Kidney epithelial cell (primary cell): ENCODE data around the gene UPF3A. TPM values are rescaled to one million over a fixed set of nuclear protein-coding genes. Genes with fewer than 3 reads are reported as not detected.

Experiments used
- DNase-seq: peaks from one replicate; pipeline ENCODE4 v3.0.0-alpha.2; 2010; ENCODE audit warnings: low read depth
- H3K27me3 ChIP-seq: 2 replicates; pipeline ENCODE4 v1.6.0; 2011; ENCODE audit warnings: low read length; ENCODE audit not compliant: control insufficient read depth, insufficient read depth
- H3K36me3 ChIP-seq: 2 replicates; pipeline ENCODE4 v1.5.1; 2011; ENCODE audit warnings: low read length; ENCODE audit not compliant: control insufficient read depth, insufficient read depth
- H3K4me3 ChIP-seq: 2 replicates; pipeline ENCODE4 v1.5.1; 2011; ENCODE audit warnings: low read depth, mild to moderate bottlenecking, control low read depth, low read length
- CTCF ChIP-seq: IDR thresholded peaks from 2 replicates; pipeline ENCODE4 v1.5.1; 2011; ENCODE audit warnings: mild to moderate bottlenecking, moderate library complexity, low read length, control low read depth, inconsistent platforms; ENCODE audit not compliant: insufficient read depth, poor library complexity, severe bottlenecking
- total RNA-seq: library from RNA; depleted of rRNA; stranded (reverse); fragments of >200 nt; gene quantifications from 2 replicates; pipeline ENCODE4 v1.2.3, GENCODE V29; 2015

UPF3A gene
- total RNA-seq, 1 donor from 2014 or later = 30.7 TPM

- no peak for DNase-seq
- H3K36me3 ChIP-seq = no peaks in the 10 kb centered on the region
- TF ChIP-seq CTCF = no peak
Observed at GRCh38 chr13:114236227-114236626, 45.2 kb upstream of the UPF3A start.

GRCh38 chr13:114237415-114238112 lies 43.8 kb upstream of the UPF3A start:
- Histone ChIP-seq H3K36me3 (no peaks in the 10 kb centered on the region), H3K27me3 (no peaks in the 10 kb centered on the region), H3K4me3 (no peak overlapping the region)
- no peak for DNase-seq
- TF ChIP-seq CTCF = no peak

More at GRCh38 chr13:114236227-114236626, 45.2 kb upstream of the UPF3A start:
- H3K27me3 ChIP-seq = no peaks in the 10 kb centered on the region
- H3K4me3 ChIP-seq = peak overlapping the region; percentile 96

- H3K36me3 ChIP-seq = peaks cover 2% of the 10 kb centered on the region
- H3K27me3 ChIP-seq = no peaks in the 10 kb centered on the region
- no peak for DNase-seq
- H3K4me3 ChIP-seq = no peak overlapping the region
- no peak for TF ChIP-seq CTCF
Observed at GRCh38 chr13:114241918-114242317, 39.5 kb upstream of the UPF3A start.

- Histone ChIP-seq H3K4me3 (no peak overlapping the region), H3K27me3 (no peaks in the 10 kb centered on the region), H3K36me3 (peaks cover 2% of the 10 kb centered on the region)
- no peak for TF ChIP-seq CTCF
- DNase-seq = no peak
Observed at GRCh38 chr13:114243971-114244370, 37.4 kb upstream of the UPF3A start.

- no peak for DNase-seq
- Histone ChIP-seq H3K36me3 (peaks cover 2% of the 10 kb centered on the region), H3K4me3 (no peak overlapping the region), H3K27me3 (no peaks in the 10 kb centered on the region)
- TF ChIP-seq CTCF = no peak
Observed at GRCh38 chr13:114244637-114245036, 36.8 kb upstream of the UPF3A start.

GRCh38 chr13:114248011-114248410 lies 33.4 kb upstream of the UPF3A start:
- Histone ChIP-seq H3K4me3 (no peak overlapping the region), H3K36me3 (no peaks in the 10 kb centered on the region), H3K27me3 (no peaks in the 10 kb centered on the region)
- DNase-seq = no peak
- TF ChIP-seq CTCF = no peak
